Stomach (tissue), 9 donors: ENCODE results near the gene CFAP46. TPM values are rescaled to one million over a fixed set of nuclear protein-coding genes. Genes with fewer than 3 reads are reported as not detected.

Source experiments
- DNase-seq, 2 donors: peaks; one replicate each; pipeline versions ENCODE4 v3.0.0 to v3.0.0-alpha.2; 2013 to 2019
- H3K27ac ChIP-seq, 5 donors: fragments of 200-600 bp in 4 of 5; sonication (generic) in 4 of 5; one replicate each; pipeline ENCODE4 v1.5.1; 2013 to 2019; ENCODE audit warnings: mild to moderate bottlenecking in 1 of 5, moderate library complexity in 1 of 5
- H3K27me3 ChIP-seq, 3 donors: fragments of 200-600 bp; sonication (generic); one replicate each; pipeline ENCODE4 v1.5.1; 2017 to 2019; ENCODE audit warnings: mixed run types in 1 of 3
- H3K36me3 ChIP-seq, 4 donors: fragments of 200-600 bp; sonication (generic); 1 replicate in 3 of 4; 2 replicates in 1 of 4; pipeline ENCODE4 v1.5.1; 2016 to 2019
- H3K4me1 ChIP-seq, 4 donors: fragments of 200-600 bp; sonication (generic); one replicate each; pipeline ENCODE4 v1.5.1; 2016 to 2019
- H3K4me3 ChIP-seq, 4 donors: fragments of 200-600 bp; sonication (generic) in 3 of 4; one replicate each; pipeline ENCODE4 v1.5.1; 2016 to 2019; ENCODE audit warnings: mild to moderate bottlenecking in 1 of 4
- H3K9me3 ChIP-seq, 4 donors: fragments of 200-600 bp; sonication (generic); one replicate each; pipeline ENCODE4 v1.5.1; 2016 to 2019
- CTCF ChIP-seq, 7 experiments: fragments of 450-650 bp in 4 of 7; fragments of 200-600 bp in 3 of 7; sonication (generic) in 3 of 7; IDR thresholded peaks; one replicate each; pipeline ENCODE4 v1.5.1; 2016 to 2019; ENCODE audit warnings: antibody characterized with exemption in 7 of 7, control low read depth in 2 of 7, mild to moderate bottlenecking in 1 of 7
- EP300 ChIP-seq: sonication (generic); formaldehyde crosslinking; IDR thresholded peaks from one replicate; pipeline ENCODE4 v1.6.1; 2017; ENCODE audit warnings: antibody characterized with exemption
- POLR2A ChIP-seq, 4 donors: fragments of 450-650 bp; IDR thresholded peaks; one replicate each; pipeline ENCODE4 v1.6.1; 2016; ENCODE audit warnings: antibody characterized with exemption in 4 of 4, control low read depth in 2 of 4, mild to moderate bottlenecking in 1 of 4, moderate library complexity in 1 of 4
- POLR2AphosphoS5 ChIP-seq, 3 donors: sonication (generic); formaldehyde crosslinking; IDR thresholded peaks; one replicate each; pipeline ENCODE4 v1.6.1; 2016; ENCODE audit warnings: antibody characterized with exemption in 3 of 3
- WGBS, 5 donors: extraction: QIAGEN DNeasy Blood & Tissue Kit in 3 of 5; methylation state at CpG; one replicate each; pipeline versions ENCODE4 v1.1.5 to v1.1.7; 2013 to 2018; 5-methylcytosine and 5-hydroxymethylcytosine counted together
- intact Hi-C: fragments of 100-400 bp; cut with DNase I; formaldehyde crosslinking; loops from one replicate; pipeline ENCODE4 v1.15.1; 2023; ENCODE audit warnings: low total_unique reads
- polyA plus RNA-seq, 3 donors: library from polyadenylated mRNA; stranded (reverse); fragments of 200-250 nt; gene quantifications; one replicate each; pipeline ENCODE4 v1.2.3, GENCODE V29; 2013
- total RNA-seq, 5 donors: library from RNA; depleted of rRNA; stranded (reverse); fragments of >200 nt; gene quantifications; one replicate each; pipeline versions ENCODE4 v1.1.0 to v1.2.3, GENCODE V29; 2014 to 2016
- donor health status: healthy with polysubstance abuse.
- donor health status: Bipolar disorder and iron deficiency.
- donor health status: healthy.

The CFAP46 gene
- total and polyA plus RNA-seq, 8 donors = under 0.01 to 5.8 (median 1.8) TPM; not detected in 1

GRCh38 chr10:132939957-132940790 is 2.2 kb downstream of the CFAP46 start:
- WGBS, 5 donors = 48 to 64% (median 49%) methylated on average over 24 of the region's 24 CpGs
- H3K36me3 ChIP-seq = no peaks in the 10 kb centered on the region
- H3K4me3 ChIP-seq = no peak overlapping the region
- no peaks in the 10 kb centered on the region for H3K9me3 ChIP-seq
- TF ChIP-seq EP300 (no peak), CTCF (IDR thresholded peaks at IDR 0.05) (peak in 5 of 7 experiments; percentile 15 to 64 (median 43)), POLR2AphosphoS5 (IDR thresholded peaks at IDR 0.05) (no peak), POLR2A (IDR thresholded peaks at IDR 0.05) (no peak)
- DNase-seq = peak; percentile 43 to 78
- intact Hi-C loops = loop anchor here (10.0 kb wide), 1 partner anchor 185 kb away; no protein-coding TSS in a partner anchor
- peaks cover 6 to 19% (median 18%) of the 10 kb centered on the region in 4 donors for H3K4me1 ChIP-seq
- peaks cover 3 to 68% (median 34%) of the 10 kb centered on the region in 3 donors for H3K27me3 ChIP-seq
- no peak overlapping the region for H3K27ac ChIP-seq

- H3K27ac ChIP-seq = no peak overlapping the region
- peaks cover 6 to 19% (median 18%) of the 10 kb centered on the region in 4 donors for H3K4me1 ChIP-seq
- no peak for DNase-seq
- TF ChIP-seq POLR2A (IDR thresholded peaks at IDR 0.05) = no peak
- TF ChIP-seq POLR2AphosphoS5 (IDR thresholded peaks at IDR 0.05) = no peak
- no peak for TF ChIP-seq EP300
- no peak for TF ChIP-seq CTCF (IDR thresholded peaks at IDR 0.05)
- no peak overlapping the region for H3K4me3 ChIP-seq
- 89 to 96% (median 93%) methylated on average over 6 to 15 of the region's 15 CpGs for WGBS, 5 donors
- peaks cover 3 to 61% (median 33%) of the 10 kb centered on the region in 3 donors for H3K27me3 ChIP-seq
- intact Hi-C loops = loop anchor here (10.0 kb wide), 1 partner anchor 185 kb away; no protein-coding TSS in a partner anchor
- H3K9me3 ChIP-seq = no peaks in the 10 kb centered on the region
- H3K36me3 ChIP-seq = no peaks in the 10 kb centered on the region
Observed at GRCh38 chr10:132939378-132939955, 2.9 kb downstream of the CFAP46 start.

- TF ChIP-seq POLR2AphosphoS5 (IDR thresholded peaks at IDR 0.05) (no peak), POLR2A (IDR thresholded peaks at IDR 0.05) (no peak), EP300 (no peak)
- WGBS, 5 donors = 59 to 75% (median 68%) methylated on average over 15 to 27 of the region's 27 CpGs
- no peak overlapping the region for H3K27ac ChIP-seq
- no peaks in the 10 kb centered on the region for H3K9me3 ChIP-seq
- H3K36me3 ChIP-seq = no peaks in the 10 kb centered on the region
- H3K4me1 ChIP-seq = peaks cover 6 to 19% (median 18%) of the 10 kb centered on the region in 4 donors
- DNase-seq = no peak
- peaks cover 3 to 53% (median 27%) of the 10 kb centered on the region in 3 donors for H3K27me3 ChIP-seq
- H3K4me3 ChIP-seq = no peak overlapping the region
- intact Hi-C loops = loop anchor here (10.0 kb wide), 1 partner anchor 186 kb away; no protein-coding TSS in a partner anchor
Observed at GRCh38 chr10:132938472-132939339, 3.7 kb downstream of the CFAP46 start.

- peaks cover 3 to 15% (median 14%) of the 10 kb centered on the region in 4 donors for H3K4me1 ChIP-seq
- intact Hi-C loops = loop anchor here (10.0 kb wide), 1 partner anchor 187 kb away; no protein-coding TSS in a partner anchor
- H3K36me3 ChIP-seq = no peaks in the 10 kb centered on the region
- TF ChIP-seq CTCF (IDR thresholded peaks at IDR 0.05) (no peak), POLR2AphosphoS5 (IDR thresholded peaks at IDR 0.05) (no peak), POLR2A (IDR thresholded peaks at IDR 0.05) (no peak), EP300 (no peak)
- H3K27ac ChIP-seq = no peak overlapping the region
- H3K4me3 ChIP-seq = no peak overlapping the region
- no peak for DNase-seq
- no peaks in the 10 kb centered on the region for H3K9me3 ChIP-seq
- peaks cover 0 to 45% (median 19%) of the 10 kb centered on the region in 3 donors for H3K27me3 ChIP-seq
- WGBS, 5 donors = 79 to 90% (median 85%) methylated on average over 19 of the region's 19 CpGs
Observed at GRCh38 chr10:132937861-132938260, 4.5 kb downstream of the CFAP46 start.
